Measurements from ENCODE around the gene IL34.

DNA sequence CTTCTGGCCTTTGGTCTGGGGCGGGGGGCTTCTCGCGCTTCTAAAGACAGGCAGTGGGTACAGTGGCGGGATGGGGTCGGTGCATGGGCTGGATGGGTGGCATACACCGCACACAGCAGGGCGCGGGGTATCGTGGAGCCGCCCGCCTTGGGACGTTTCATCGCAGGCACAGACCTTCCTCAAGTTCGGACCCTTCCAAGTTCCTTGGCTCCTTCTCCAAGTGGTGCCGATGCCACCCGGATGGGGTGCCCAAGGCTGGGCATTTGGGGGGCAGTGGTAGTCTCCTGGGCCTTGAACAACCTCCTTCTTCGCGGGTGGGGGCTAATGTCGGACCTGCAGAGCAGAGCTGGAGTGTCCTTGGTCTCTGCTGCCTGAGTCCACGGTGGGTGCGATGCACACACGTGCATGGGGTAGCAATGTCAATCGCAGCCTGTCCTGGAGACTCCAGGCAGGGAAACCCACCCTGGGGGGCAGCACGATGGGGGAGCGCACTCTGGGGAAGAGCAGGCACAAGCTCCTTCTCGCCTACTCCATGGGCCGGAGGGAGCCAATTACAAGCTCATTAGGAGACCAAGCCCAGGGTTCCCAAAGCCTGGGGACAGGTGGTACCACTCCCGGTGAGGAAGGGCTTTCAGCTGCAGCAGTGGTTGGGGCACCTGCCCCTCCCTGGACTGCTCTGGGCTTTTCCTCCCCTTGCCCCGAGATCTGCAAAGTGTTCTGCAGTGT is 40.2 kb downstream of the IL34 start:
- TF ChIP-seq, protein P1, sequence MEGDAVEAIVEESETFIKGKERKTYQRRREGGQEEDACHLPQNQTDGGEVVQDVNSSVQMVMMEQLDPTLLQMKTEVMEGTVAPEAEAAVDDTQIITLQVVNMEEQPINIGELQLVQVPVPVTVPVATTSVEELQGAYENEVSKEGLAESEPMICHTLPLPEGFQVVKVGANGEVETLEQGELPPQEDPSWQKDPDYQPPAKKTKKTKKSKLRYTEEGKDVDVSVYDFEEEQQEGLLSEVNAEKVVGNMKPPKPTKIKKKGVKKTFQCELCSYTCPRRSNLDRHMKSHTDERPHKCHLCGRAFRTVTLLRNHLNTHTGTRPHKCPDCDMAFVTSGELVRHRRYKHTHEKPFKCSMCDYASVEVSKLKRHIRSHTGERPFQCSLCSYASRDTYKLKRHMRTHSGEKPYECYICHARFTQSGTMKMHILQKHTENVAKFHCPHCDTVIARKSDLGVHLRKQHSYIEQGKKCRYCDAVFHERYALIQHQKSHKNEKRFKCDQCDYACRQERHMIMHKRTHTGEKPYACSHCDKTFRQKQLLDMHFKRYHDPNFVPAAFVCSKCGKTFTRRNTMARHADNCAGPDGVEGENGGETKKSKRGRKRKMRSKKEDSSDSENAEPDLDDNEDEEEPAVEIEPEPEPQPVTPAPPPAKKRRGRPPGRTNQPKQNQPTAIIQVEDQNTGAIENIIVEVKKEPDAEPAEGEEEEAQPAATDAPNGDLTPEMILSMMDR (IDR thresholded peaks at IDR 0.05) = no peak
- no peak for TF ChIP-seq POLR2A (IDR thresholded peaks at IDR 0.05)
